ENCODE results near the gene WDR45. TPM values are rescaled to one million over a fixed set of nuclear protein-coding genes. Genes with fewer than 3 reads are reported as not detected.
A peak's percentile ranks its signal among the peaks of the same experiment; 100 is the strongest.

WDR45 gene
- total and polyA plus RNA-seq, 10 donors: 49.3 to 123 (median 68.1) TPM

- H3K27me3 ChIP-seq (replicated peaks in 1 of 7): no peaks in the 10 kb centered on the region
- H3K27ac ChIP-seq: peak overlapping the region in 1 of 8 donors; percentile 97
- H3K4me3 ChIP-seq: no peak overlapping the region
- peaks cover 0 to 28% (median 12%) of the 10 kb centered on the region in 6 donors for H3K4me1 ChIP-seq
- 74 to 93% (median 91%) methylated on average over 4 to 5 of the region's 5 CpGs for WGBS, 5 donors
- peaks cover 0 to 36% (median 0%) of the 10 kb centered on the region in 6 donors for H3K36me3 ChIP-seq
- intact Hi-C loops (cut with DNase I; ENCODE audit: low total_unique reads): no loop called here
- TF ChIP-seq CTCF (IDR thresholded peaks at IDR 0.05 in 8 of 11, conservative IDR thresholded peaks at IDR 0.05 in 3 of 11): no peak
- TF ChIP-seq POLR2AphosphoS5 (IDR thresholded peaks at IDR 0.05): no peak
- no peak for TF ChIP-seq POLR2A (IDR thresholded peaks at IDR 0.05)
- H3K9me3 ChIP-seq: no peaks in the 10 kb centered on the region
- DNase-seq: no peak
Measured at GRCh38 chrX:49077941-49078340, 1.7 kb downstream of the WDR45 start.

GRCh38 chrX:49075347-49075746, 4.3 kb downstream of the WDR45 start:
- no peak overlapping the region for H3K4me3 ChIP-seq
- no peak for DNase-seq
- H3K36me3 ChIP-seq: peaks cover 0 to 36% (median 0%) of the 10 kb centered on the region in 6 donors
- H3K27ac ChIP-seq: peak overlapping the region in 1 of 8 donors; percentile 86
- intact Hi-C loops (cut with DNase I; ENCODE audit: low total_unique reads): no loop called here
- WGBS, 5 donors: 87 to 97% (median 89%) methylated on average over 6 to 13 of the region's 13 CpGs
- no peaks in the 10 kb centered on the region for H3K27me3 ChIP-seq (replicated peaks in 1 of 7)
- H3K4me1 ChIP-seq: peaks cover 0 to 35% (median 16%) of the 10 kb centered on the region in 6 donors
- TF ChIP-seq POLR2AphosphoS5 (IDR thresholded peaks at IDR 0.05) (no peak), POLR2A (IDR thresholded peaks at IDR 0.05) (no peak), CTCF (IDR thresholded peaks at IDR 0.05 in 8 of 11, conservative IDR thresholded peaks at IDR 0.05 in 3 of 11) (no peak)
- H3K9me3 ChIP-seq: no peaks in the 10 kb centered on the region

- DNase-seq: peak; percentile 97
- WGBS, 5 donors: 1 to 47% (median 6%) methylated on average over 21 to 61 of the region's 61 CpGs
- intact Hi-C loops (cut with DNase I; ENCODE audit: low total_unique reads): no loop called here
- H3K4me3 ChIP-seq: peak within 1 kb of the TSS; percentile 37 to 69 (median 46)
- no peaks in the 10 kb centered on the region for H3K27me3 ChIP-seq (replicated peaks in 1 of 7)
- H3K36me3 ChIP-seq: peaks cover 0 to 36% (median 0%) of the 10 kb centered on the region in 6 donors
- peaks cover 0 to 31% (median 16%) of the 10 kb centered on the region in 6 donors for H3K4me1 ChIP-seq
- no peaks in the 10 kb centered on the region for H3K9me3 ChIP-seq
- H3K27ac ChIP-seq: peak within 1 kb of the TSS; percentile 22 to 86 (median 82)
- TF ChIP-seq POLR2A (IDR thresholded peaks at IDR 0.05): peak in 1 of 3 donors; percentile 28
- peak; percentile 92 to 95 (median 95) for TF ChIP-seq POLR2AphosphoS5 (IDR thresholded peaks at IDR 0.05)
- peak in 4 of 11 experiments; percentile 34 to 44 (median 38) for TF ChIP-seq CTCF (IDR thresholded peaks at IDR 0.05 in 8 of 11, conservative IDR thresholded peaks at IDR 0.05 in 3 of 11)
Measured at GRCh38 chrX:49073601-49074575, 5.8 kb downstream of the WDR45 start, which contains the start of gene PRAF2. Gene PRAF2 (minus strand): TSS chrX:49074002. CDS start chrX:49073987, 15 bp downstream.

GRCh38 chrX:49072712-49073095, 7.0 kb downstream of the WDR45 start:
- Histone ChIP-seq H3K4me3 (peak overlapping the region in 4 of 8 donors; percentile 11 to 69 (median 49)), H3K9me3 (no peaks in the 10 kb centered on the region), H3K4me1 (peaks cover 0 to 23% (median 16%) of the 10 kb centered on the region in 6 donors), H3K36me3 (peaks cover 0 to 35% (median 0%) of the 10 kb centered on the region in 6 donors), H3K27me3 (replicated peaks in 1 of 7) (no peaks in the 10 kb centered on the region), H3K27ac (peak overlapping the region in 2 of 8 donors; percentile 18 to 46)
- WGBS, 5 donors: 62 to 76% (median 64%) methylated on average over 8 to 10 of the region's 10 CpGs
- intact Hi-C loops (cut with DNase I; ENCODE audit: low total_unique reads): no loop called here
- no peak for TF ChIP-seq POLR2AphosphoS5 (IDR thresholded peaks at IDR 0.05)
- no peak for TF ChIP-seq CTCF (IDR thresholded peaks at IDR 0.05 in 8 of 11, conservative IDR thresholded peaks at IDR 0.05 in 3 of 11)
- TF ChIP-seq POLR2A (IDR thresholded peaks at IDR 0.05): no peak
- no peak for DNase-seq
